ENCODE measurements around the gene THAP6.
"Not testable (repeated sequence)": the region's sequence is repeated elsewhere in the genome, so short reads cannot be mapped to it uniquely, and the experiment has no call there.

The THAP6 gene, protein sequence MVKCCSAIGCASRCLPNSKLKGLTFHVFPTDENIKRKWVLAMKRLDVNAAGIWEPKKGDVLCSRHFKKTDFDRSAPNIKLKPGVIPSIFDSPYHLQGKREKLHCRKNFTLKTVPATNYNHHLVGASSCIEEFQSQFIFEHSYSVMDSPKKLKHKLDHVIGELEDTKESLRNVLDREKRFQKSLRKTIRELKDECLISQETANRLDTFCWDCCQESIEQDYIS

DNA sequence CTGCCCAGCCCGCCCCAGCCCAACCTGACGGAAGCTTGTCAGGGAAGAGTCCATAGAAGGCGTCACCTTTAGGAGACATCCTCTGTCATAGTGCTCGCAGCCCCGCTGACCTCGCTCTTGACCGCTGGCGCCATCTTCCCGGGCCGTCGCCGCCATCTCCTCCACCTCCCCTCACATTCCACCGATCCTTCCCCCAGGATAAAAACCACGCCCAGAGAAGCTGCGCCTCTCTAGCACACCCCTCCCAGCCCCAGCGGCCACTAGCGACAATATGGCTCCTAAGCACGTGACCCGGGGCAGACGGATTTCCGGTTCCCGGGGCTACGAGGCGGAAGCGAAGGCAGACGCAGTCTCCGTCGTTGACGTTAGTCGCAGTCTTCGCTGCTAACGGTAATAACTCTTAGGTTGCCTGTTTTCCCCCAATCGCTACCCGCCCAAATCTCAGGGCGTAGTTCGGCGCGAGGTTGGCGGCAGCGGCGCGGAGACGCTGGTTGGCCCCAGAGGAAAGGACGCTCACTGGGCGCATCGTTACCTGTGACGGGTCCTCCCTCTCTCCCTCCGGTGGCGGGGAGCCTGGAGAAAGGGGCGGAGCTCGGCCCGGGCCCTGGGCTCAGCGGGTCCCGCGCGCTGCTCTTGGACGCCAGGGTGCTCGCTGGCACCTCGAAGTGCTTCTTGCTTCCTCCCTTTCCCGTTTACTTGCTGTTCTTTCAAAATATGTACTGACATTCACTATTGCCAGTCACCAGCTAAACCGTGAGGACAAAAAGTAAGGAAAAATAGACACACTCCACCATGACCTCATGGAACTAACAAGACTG, at the start of gene THAP6, which contains the start of gene RCHY1:
THAP6 (plus strand) TSS at position 343 of the 818 bp plus-strand sequence. CDS start 980 bp downstream, outside the sequence.
RCHY1 (minus strand) TSS at position 273 of the 818 bp plus-strand sequence; CDS start at position 156, 117 bp downstream.
- peak; percentile 94 for DNase-seq (ENCODE audit: low spot score)

DNA sequence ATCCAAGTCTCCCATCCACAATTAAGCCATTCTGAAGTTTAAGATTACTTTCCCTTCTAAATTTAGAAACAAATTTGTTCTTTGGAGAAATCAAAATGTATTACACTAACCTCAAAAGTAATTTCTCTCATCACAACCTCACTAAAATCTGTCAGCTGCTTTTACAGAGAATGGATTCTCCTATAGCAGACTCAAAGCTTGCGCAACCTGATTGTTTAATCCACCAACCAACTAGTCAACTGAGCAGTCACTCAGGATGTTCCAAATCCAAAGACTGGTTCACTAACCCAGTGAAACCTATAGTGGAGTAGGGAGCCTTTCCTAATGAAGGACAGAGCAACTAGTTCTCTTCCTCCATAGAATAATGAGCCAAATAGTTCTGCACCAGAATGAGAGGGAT, 44.4 kb upstream of the THAP6 start:
- DNase-seq (ENCODE audit: low spot score) = no peak

DNA sequence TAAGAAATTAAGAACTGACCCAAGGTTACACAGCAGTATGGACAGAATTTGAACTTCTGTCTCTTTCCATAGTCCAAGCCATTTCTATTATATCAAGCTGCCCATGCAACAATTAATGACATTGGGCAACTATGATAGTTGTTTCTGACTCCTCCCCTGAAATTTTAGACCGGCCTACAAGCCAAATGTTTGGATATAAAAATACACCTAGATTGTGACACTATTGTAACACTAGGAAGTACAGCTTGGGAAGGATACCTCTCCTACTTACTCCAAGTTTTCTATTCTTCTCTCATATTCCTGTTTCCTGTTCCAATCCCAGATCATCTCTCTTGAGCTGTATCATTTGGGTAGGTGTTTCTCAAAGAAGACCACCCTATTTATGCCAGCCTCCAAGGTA, 43.5 kb upstream of the THAP6 start:
- no peak for DNase-seq (ENCODE audit: low spot score)

DNA sequence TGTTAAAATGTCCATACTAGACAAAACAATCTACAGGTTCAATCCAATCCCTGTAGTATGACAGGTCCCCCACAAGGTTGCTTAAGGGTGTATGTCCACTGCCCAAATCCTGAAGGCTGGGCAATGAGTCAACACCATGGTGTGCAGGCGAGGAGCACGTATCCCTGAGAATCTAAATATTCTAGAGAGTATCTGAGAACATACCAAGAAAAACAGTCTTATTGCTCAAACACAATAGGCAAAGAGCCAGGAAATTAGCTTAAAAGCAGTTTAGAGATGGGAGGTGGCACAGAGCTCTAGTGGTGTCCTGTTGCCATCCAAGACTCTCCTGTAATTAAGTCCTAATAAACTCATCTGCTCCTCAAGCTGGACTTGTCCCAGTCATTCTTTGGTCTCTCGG, 37.1 kb upstream of the THAP6 start:
- DNase-seq (ENCODE audit: low spot score) = no peak

DNA sequence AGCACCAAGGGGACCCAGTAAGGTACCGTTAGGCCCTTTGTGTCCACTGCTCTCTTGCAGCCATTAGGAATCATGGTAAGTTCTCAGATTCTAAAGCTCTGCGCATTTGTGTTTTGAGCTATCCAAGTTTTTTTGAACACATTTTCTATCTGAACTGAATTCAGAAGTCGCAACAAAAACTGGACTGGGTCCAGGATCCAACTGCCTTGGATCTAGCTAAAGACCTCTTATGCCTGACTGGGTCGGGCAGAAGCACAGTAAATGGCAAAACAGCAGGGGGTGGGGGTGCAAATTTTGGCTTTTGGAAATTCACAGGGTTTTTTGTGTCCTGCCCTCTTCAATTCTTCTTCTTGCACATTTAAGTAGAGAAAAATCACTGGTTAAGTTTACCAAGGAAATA, 30.1 kb upstream of the THAP6 start:
- no peak for DNase-seq (ENCODE audit: low spot score)

DNA sequence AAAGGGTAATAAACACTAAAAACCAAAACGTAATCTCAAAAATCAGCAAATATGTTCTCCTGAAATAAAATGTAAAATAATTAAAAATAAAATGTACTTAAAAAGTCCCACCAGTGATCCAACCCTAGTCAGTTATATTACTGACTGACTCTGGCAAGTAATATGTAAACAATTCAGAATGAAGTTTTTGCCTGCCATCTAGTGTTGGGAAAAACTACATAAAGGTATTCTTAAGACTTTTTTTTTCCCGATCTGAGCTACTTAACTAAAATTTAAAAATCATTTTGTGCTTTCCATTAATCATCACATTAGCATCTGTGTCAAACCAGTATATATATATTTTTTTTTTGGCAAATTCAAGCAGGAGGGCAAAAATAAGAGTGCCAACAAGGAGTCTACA, 24.1 kb upstream of the THAP6 start:
- DNase-seq (ENCODE audit: low spot score) = peak; percentile 6

DNA sequence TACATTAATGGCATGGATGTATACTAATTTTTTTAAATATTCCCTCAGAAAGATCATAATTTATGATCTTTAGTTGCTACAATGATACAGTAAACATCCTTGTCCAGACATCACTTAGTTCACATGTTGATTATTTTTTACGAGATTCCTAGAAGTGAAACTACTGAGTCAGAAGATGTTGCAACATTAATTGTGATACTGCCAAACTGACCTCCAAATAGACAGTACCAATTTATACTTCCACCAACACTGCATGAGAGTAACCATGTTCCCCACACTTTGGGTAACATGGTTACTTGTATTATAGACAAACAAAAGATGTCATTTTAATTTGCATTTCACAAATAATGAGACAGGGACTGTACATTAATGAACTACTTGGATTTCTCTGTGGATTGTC, 19.7 kb upstream of the THAP6 start:
- DNase-seq (ENCODE audit: low spot score) = peak; percentile 46

DNA sequence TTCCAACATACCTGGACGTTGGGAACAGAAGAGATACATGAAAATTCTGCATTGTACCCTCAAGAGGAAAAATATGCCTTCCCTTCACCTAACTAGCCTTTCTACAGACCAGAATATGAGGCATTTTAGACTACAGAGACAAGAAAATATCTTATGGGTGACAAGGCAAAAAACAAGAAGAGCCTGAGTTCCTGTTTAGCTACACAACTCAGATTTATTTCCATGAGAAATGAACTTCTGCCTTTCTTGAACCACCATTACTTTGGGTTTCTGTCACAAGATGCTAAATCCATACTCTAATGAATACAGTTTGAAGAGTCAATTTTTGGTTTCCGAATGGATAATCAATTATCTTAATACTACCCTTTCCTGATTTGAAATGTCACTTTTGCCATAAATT, 18.8 kb upstream of the THAP6 start:
- DNase-seq (ENCODE audit: low spot score) = no peak

DNA sequence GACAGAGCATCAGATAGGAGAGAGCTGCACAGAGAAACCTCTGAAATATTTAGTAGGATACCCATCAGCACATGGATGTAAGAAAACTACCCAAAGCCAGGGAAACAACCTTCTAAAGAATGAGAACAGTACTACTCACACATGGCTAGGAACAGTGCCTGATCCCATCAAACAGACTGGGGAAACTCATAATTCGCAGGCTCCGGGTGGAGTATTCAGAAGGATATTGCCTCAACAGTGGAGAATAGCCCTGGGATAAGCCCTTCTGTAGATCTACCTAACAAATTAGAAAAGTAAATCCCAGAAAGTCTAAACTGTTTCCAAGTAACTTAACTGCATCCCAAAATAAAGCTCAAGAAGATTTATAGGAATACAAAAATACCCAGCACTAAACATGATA, 17.9 kb upstream of the THAP6 start:
- no peak for DNase-seq (ENCODE audit: low spot score)

DNA sequence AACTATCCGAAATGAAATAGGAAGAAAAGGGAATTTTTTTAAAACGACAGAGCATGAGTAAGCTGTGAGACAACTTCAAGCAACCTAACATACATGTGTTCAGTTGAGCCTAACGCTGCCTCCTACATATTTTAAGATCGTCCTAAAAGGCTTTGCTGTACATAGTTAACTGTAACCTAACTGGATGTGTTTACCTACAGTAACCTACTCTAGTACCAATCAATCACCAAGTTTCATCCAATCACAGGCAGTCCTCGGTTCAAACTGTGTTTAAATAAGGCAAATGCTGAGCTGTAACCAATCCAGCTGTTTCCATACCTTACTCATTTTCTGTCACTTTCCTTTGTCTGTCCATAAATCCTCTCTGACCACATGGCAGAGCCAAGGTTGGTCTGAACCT, 17.1 kb upstream of the THAP6 start:
- peak; percentile 3 for DNase-seq (ENCODE audit: low spot score)

DNA sequence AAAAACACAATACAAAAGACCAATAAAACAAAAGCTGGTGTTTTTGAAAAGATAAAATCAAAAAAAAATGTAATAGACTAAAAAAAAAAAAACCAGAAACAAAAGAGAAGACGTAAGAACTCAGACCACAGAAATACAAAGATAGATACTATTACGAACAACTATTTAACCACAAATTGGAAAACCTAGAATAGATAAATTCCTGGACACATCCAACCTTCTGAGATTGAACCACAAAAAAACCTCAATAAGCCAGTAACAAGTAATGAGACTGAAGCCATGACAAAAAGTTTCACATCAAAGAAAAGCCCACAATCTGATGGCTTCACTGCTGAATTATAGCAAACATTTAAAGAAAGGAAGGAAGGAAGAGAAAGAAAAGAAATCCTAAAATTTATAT, 16.2 kb upstream of the THAP6 start:
- DNase-seq (ENCODE audit: low spot score) = no peak

DNA sequence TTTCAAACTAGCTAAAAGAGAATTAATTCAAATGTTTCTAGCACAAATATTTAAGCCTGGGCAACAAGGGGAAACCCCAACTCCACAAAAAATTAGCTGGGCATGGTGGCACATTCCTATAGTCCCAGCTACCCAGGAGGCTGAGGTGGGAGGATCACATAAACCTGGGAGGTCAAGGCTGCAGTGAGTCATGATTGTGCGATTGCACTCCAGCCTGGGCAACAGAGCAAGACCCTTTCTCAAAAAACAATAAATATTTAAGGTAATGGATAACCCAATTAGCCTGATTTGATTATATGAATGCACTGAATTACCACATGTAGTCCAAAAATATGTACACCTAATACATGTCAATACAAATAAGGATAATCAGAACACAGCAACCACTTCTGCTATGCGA, 14.4 kb upstream of the THAP6 start:
- DNase-seq (ENCODE audit: low spot score) = no peak

DNA sequence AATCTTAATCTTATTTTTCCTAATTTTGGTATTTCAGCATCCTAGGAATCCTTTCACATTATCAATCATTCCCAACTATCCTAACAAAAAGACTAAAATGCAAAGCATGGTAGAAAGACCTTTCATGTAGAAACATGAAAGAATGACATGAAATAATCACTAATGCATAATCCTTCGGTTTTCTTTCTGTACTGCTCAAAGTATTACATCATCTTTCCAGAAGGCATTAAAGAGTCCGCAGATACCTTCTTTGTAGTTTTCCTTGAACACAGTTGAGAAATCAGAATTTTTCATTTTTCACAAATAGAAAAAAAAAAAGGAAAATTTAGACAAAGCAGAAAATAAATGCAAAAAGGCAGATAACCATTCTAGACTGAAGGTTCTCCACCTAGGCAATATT, 11.6 kb upstream of the THAP6 start:
- no peak for DNase-seq (ENCODE audit: low spot score)

DNA sequence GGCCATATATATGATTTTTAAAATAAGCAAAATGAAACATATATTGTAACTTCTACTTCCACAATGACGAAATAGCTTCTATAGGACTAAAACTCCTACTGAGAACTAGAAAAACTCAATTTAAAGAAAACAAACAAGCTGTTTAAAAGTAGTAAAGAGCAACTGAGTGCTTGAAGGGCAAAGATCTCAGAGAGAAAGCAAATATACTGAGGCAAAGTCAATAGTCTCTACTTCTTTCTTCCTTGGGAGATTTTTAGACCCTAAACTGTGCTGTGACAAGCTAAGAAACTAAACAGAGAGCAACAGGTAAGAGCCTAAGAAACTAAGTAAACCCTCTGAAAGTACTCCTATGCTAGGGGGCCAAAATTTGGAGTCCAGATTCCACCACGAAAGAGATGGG, 8.6 kb upstream of the THAP6 start:
- no peak for DNase-seq (ENCODE audit: low spot score)

DNA sequence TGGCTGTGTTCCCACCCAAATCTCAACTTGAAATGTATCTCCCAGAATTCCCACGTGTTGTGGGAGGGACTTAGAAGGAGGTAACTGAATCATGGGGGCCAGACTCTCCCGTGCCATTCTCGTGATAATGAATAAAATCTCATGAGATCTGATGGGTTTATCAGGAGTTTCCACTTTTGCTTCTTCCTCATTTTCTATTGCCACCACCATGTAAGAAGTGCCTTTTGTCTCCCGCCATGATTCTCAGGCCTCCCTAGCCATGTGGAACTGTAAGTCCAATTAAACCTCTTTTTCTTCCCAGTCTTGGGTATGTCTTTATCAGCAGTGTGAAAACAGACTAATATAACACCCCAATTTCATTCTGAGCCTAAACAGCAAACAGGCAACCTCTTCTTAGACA, 4.7 kb upstream of the THAP6 start:
- not testable (repeated sequence) for DNase-seq (ENCODE audit: low spot score)

DNA sequence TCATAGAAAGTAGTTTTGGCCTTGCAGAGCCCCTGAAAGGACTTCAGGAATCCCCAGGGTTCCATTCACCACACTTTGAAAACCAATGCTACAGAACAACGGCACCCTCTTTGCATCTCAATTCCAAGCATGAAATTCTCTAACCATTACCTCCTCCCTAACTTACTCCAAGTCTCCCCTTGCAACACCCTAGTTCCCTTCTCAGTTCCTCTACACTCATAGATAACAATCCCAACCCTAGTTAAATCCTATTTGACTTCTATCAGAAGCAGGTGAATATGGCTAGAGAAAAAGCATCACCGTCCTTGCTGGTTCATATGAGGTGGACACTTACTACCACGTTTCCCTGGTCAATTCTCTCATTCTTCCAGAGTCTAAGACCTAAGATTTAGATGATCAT, 2.4 kb upstream of the THAP6 start:
- no peak for DNase-seq (ENCODE audit: low spot score)

DNA sequence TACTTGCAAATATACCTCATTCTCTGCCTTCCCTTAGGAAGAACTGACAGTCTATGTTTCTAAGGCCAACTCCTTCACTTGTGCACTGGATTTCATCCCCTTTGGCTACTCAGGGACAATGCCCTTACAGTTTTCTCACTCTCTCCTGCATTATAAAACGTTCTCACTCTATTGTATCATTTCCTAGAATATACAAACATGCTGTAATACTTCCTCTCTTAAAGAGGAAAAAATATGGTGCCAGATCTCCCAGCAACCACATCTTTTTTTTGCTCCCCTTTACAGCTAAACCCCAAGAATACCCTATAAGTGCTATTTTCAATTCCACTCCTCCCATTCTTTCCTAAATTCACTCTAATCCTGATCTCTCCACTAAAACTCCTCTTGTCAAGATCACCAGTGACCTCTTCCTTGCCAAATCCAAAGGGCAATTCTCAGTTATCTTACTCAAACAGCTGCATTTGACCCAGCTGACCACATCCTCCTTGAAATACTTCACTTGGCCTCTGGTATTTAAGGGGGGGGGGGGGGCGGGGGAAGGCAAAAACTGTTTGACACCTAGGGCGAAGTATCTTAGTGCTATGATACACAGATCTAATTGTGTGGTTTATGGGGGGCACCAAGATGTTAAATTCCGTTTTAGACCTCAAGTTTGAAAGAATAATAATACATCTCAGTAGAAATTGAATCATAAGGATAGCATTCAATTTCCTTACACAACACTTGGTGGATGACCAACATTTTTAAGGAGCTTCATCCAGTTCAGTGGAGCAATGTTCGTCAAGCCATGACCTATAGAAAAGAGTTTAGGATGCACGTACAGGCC, 1.7 kb upstream of the THAP6 start:
- DNase-seq (ENCODE audit: low spot score) = peak; percentile 25

DNA sequence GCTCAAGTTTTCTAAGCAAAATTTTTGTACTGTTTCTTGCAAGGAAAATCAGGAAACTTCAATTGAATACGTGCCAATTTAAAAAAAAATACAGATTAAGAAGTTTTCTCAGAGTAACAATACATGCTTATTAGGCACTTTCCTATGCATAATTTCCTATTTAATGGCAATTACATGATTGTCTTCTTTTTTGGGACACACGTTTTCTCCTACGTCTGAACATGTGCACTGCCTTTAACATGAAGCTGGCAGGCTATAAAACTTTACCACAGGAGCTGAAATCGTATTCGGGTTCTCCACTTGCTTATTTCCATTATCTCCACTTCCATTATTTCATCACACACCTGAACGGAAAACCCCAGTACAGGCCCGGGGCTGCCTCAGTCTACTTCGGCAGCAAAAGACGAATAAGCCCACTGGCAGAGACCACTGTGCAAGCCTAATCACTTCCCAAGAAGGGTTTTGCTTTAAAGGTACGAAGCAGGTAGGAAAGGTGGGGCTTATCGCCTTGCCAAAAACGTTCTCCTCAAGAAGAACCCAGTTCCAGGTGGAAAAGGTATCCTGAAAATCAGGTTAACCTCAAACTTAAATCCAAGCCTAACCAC, 645 bp upstream of the THAP6 start:
- no peak for DNase-seq (ENCODE audit: low spot score)

DNA sequence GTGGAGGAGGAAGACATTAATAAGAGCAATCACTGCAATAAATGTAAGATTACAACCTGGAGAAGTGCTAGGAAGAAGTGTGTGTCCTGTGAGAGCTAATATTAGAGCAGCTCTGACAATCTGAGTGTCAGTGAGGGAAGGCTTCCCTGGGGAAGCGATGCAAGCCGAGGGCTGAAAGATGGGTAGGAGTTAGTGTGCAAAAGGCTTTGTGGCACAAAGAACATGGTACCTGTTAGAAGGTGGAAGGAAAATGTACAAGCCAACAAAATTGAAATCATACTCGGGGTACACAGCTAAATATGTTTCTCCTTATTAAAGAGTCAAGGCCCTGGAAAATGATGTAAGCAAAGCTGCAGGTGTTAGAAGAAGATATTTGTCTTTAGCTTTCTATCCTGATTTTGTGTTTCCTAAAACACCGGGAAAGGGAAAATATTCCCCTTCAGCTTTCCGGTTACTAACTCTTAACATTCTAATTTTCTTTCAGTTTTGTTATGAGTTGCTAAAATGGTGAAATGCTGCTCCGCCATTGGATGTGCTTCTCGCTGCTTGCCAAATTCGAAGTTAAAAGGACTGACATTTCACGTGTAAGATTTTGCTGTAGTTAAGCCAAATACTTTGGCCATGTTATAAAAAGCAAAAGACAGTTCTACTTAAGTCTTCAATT, 808 bp downstream of the THAP6 start:
- no peak for DNase-seq (ENCODE audit: low spot score)

DNA sequence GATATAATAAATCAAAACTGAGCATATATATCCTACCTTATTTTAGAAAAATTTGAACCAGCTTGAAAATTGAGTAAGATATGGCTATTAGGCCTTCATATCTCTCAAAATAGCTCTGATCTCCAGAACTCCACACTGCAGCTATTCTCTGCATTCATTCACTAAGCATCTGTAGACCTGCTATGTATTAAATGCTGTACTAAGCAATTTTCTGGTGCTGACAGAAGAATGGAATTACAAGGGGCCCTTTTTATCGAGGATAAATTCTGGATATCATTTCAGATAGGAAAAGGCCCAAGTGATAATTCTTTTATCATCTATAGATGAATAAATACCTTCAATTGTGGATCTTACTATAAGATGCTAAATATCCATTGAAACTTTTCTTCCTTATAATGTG, 1.9 kb downstream of the THAP6 start:
- DNase-seq (ENCODE audit: low spot score) = no peak

DNA sequence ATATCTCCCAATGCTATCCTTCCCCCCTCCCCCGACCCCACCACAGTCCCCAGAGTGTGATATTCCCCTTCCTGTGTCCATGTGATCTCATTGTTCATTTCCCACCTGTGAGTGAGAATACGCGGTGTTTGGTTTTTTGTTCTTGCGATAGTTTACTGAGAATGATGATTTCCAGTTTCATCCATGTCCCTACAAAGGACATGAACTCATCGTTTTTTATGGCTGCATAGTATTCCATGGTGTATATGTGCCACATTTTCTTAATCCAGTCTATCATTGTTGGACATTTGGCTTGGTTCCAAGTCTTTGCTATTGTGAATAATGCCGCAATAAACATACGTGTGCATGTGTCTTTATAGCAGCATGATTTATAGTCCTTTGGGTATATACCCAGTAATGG, 5.2 kb downstream of the THAP6 start:
- not testable (repeated sequence) for DNase-seq (ENCODE audit: low spot score)

DNA sequence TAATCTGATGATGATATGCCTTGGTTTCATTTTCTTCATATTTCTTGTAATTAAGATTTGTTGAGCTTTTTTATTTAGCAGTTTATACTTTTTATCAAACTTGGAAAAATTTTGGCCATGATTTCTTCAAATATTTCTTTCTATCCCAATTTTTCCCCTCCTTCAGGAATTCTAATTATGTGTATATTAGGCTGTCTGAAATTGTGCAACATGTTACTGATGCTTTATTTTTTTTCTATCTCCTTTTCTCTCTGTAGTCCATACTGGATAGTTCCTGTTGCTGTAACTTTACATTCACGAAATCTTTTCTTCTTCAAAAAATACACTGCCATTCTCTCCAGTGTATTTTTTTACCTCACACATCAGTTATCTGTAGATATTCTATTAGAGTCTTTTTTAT, 10.8 kb downstream of the THAP6 start:
- DNase-seq (ENCODE audit: low spot score) = no peak
